ENCODE data around the gene MEF2D.

MEF2D gene

GRCh38 chr1:156421939-156422601, 78.5 kb downstream of the MEF2D start:
- no peak for DNase-seq

DNA sequence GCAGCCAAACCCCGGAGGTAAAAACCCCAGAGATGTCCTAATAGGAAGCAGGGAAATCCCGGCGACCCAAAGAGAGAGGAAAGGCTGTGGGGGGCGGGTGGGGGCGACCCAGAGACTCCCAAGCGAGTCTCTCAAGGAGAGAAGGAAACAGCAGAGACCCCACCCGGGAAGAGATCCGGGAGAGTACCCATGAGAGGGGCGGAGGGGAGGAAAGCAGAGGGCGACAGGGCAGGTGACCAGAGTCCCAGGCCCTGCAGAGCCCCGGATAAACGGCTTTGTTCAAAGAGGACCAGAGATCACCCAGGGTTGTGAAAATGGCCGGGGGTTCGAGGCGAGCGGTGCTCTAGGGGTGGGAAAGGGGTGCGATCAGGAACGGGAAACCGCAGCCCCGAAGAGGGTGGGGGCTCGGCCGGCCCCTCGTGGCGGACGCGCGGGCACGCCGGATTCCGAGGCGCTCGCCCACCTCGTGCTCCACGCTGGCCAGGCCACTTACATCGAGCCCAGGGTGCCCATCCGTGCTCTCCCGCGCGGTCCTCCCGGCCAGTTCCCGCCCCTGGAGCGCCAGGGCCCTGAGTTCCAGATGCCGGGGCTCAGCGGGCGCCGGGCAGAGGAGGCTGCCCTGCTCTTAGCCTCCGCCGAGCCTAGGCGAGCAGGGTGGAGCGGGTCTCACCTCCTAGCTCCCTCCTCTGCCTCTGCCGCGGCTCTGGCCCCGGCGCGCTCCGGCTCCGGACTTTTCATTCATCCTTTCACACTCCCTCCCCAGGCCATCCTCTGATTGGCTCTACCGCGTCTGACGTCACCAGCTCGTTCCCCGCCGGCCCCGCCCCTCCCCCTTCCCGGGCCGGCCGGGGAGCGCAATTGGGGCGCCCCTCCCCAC, 79.3 kb downstream of the MEF2D start:
- DNase-seq = peak in 1 of 4 experiments; percentile 15

- DNase-seq = no peak
Measured at GRCh38 chr1:156420205-156421061, 80.1 kb downstream of the MEF2D start.

DNA sequence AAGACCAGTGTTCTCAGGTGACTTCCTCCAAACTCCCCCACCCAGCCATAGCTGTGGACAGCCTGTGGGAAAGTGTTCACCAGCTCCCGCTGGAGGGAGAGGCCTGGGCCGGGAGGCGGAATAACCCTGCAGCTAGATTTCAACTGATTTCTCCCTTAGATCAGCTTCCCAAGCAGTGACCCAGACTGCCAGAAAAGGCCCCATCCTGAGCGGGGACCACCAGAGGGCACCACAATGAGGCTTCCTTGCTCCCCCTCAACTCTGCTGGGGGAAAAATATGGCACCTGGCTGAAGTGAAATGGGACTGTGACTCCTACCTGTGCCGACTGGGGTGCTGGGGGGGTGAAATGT, 80.7 kb downstream of the MEF2D start:
- no peak for DNase-seq

DNA sequence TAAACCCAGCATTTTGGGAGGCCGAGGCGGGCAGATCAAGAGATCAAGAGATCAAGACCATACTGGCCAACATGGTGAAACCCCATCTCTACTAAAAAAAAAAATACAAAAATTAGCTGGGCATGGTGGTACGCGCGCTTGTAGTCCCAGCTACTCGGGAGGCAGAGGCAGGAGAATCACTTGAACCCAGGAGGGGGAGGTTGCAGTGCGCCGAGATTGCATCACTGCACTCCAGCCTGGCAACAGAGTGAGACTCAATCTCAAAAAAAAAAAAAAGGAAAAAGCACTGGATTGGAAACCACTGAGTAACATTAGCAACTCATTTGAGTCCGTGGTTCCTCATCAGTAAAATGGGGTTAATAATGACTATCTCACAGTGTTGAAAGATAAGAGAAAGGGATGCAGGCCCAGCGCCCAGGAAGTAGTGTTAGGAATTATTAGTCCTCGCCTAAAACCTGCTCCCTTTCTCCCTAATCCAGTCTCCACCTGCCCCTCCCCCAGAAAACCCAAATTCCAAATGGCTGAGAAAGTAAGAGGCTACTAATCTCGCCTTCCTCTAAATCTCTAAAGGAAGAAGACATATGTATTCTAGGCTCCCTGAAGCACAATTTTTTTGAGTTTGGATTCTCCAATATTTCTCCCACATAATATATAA, 82.0 kb downstream of the MEF2D start:
- DNase-seq = no peak

- no peak for DNase-seq
Measured at GRCh38 chr1:156417401-156418020, 83.1 kb downstream of the MEF2D start.

DNA sequence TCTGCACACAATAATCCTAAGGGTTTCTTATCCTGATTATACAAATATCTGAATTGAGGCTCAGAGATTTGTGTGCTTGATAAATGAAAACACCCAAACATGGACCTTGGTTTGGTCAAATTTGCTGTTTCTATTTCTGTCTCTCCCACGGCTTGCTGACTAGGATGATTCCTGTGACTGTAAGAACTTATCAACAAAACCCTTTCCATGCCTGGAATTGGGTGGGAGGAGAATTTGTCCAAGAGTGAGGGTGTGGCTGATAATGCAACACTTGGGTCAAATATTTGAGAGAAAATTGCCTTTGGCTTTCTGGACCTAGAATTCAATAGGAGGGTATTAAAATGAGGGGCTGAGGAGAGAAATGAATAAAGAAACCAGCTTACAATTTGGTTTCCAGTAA, 83.6 kb downstream of the MEF2D start:
- no peak for DNase-seq

DNA sequence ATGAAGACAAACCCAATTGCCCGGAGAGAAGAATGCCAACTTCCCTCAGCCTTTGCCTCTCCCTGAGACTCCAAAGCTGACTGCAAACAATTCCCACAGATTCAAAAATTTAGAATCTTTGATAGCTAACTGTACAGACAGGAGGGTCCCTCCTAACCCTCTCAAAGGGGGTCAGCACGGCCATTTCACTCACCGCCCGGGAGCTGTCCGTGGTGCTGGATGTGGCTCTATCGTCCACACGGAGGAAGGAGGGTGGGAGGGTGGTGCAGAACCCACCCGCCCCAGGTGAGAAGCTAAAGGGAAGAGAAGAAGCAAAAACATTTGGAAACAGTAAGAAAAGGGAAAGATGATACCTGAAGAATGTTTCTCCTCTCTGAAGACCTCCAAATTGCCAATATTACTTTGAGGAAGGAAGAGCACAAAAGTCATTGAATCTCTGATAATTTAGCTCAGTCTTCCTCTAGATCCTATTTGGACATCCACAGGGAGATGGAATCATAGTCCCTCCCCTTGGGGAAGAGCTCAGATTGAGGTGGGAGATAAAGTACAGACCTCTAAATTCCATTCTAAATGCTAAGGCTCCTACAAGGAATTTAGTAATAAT, 86.0 kb downstream of the MEF2D start:
- DNase-seq = no peak
